A673 (cell line): ENCODE measurements around the gene INCENP.

Source experiments
- CTCF ChIP-seq: fragments of 300-800, 200-600 bp; sonication (generic); conservative IDR thresholded peaks from 2 replicates; pipeline ENCODE4 v1.5.1; 2017; ENCODE audit warnings: low read depth, mild to moderate bottlenecking, antibody characterized with exemption, low read length, moderate library complexity, mixed read lengths
- EZH2 ChIP-seq: fragments of 200-600 bp; sonication (generic); IDR thresholded peaks from 2 replicates; pipeline ENCODE4 v1.6.1; 2017; ENCODE audit warnings: borderline replicate concordance, low read depth, mild to moderate bottlenecking, mixed read lengths, antibody characterized with exemption, low read length; ENCODE audit not compliant: poor library complexity, severe bottlenecking

- TF ChIP-seq EZH2 (no peak), CTCF (no peak)
Measured at GRCh38 chr11:62082292-62082657, 41.5 kb upstream of the INCENP start.
